HG03103 (cell line): ENCODE data around the gene UQCRFS1.
"Not testable (repeated sequence)": the region's sequence is repeated elsewhere in the genome, so short reads cannot be mapped to it uniquely, and the experiment has no call there.

Experiments used
- ATAC-seq: cut with Tn5 transposase; IDR thresholded peaks from one replicate; pipeline ENCODE4 v1.9.1; 2021; ENCODE audit warnings: low read depth; ENCODE audit not compliant: unreplicated experiment

UQCRFS1 gene

GRCh38 chr19:29212648-29213573 lies at the start of gene UQCRFS1:
Gene UQCRFS1 (minus strand): TSS chr19:29213151. CDS start chr19:29213118, 33 bp downstream.
- ATAC-seq = peak; percentile 95

- ATAC-seq = no peak
Observed at GRCh38 chr19:29262085-29262484, 49.1 kb upstream of the UQCRFS1 start.

- ATAC-seq = no peak
Observed at GRCh38 chr19:29260477-29261317, 47.7 kb upstream of the UQCRFS1 start.

- no peak for ATAC-seq
Observed at GRCh38 chr19:29259867-29260281, 46.9 kb upstream of the UQCRFS1 start.

GRCh38 chr19:29259153-29259552 lies 46.2 kb upstream of the UQCRFS1 start:
- ATAC-seq = no peak

- ATAC-seq = no peak
Observed at GRCh38 chr19:29256516-29256915, 43.6 kb upstream of the UQCRFS1 start.

GRCh38 chr19:29255912-29256311 lies 43.0 kb upstream of the UQCRFS1 start:
- ATAC-seq = no peak

- no peak for ATAC-seq
Observed at GRCh38 chr19:29255006-29255405, 42.1 kb upstream of the UQCRFS1 start.

- ATAC-seq = not testable (repeated sequence)
Observed at GRCh38 chr19:29249798-29250197, 36.8 kb upstream of the UQCRFS1 start.

GRCh38 chr19:29248332-29248844 lies 35.4 kb upstream of the UQCRFS1 start:
- ATAC-seq = no peak

- no peak for ATAC-seq
Observed at GRCh38 chr19:29247872-29248271, 34.9 kb upstream of the UQCRFS1 start.

GRCh38 chr19:29247471-29247870 lies 34.5 kb upstream of the UQCRFS1 start:
- no peak for ATAC-seq

GRCh38 chr19:29247051-29247450 lies 34.1 kb upstream of the UQCRFS1 start:
- no peak for ATAC-seq

GRCh38 chr19:29245215-29245614 lies 32.3 kb upstream of the UQCRFS1 start:
- ATAC-seq = no peak

- no peak for ATAC-seq
Observed at GRCh38 chr19:29241324-29241723, 28.4 kb upstream of the UQCRFS1 start.

GRCh38 chr19:29239213-29239776 lies 26.3 kb upstream of the UQCRFS1 start:
- no peak for ATAC-seq

GRCh38 chr19:29233591-29233990 lies 20.6 kb upstream of the UQCRFS1 start:
- ATAC-seq = no peak

- ATAC-seq = no peak
Observed at GRCh38 chr19:29232315-29232852, 19.4 kb upstream of the UQCRFS1 start.

- ATAC-seq = not testable (repeated sequence)
Observed at GRCh38 chr19:29231306-29231705, 18.4 kb upstream of the UQCRFS1 start.

- ATAC-seq = no peak
Observed at GRCh38 chr19:29217616-29218015, 4.7 kb upstream of the UQCRFS1 start.
